HG02763 (cell line): ENCODE measurements around the gene TCF12.
"Not testable (repeated sequence)": the region's sequence is repeated elsewhere in the genome, so short reads cannot be mapped to it uniquely, and the experiment has no call there.

ENCODE experiments used
- ATAC-seq: cut with Tn5 transposase; IDR thresholded peaks from one replicate; pipeline ENCODE4 v1.9.1; 2021; ENCODE audit warnings: mild to moderate bottlenecking, moderate library complexity; ENCODE audit not compliant: unreplicated experiment

Gene TCF12

DNA sequence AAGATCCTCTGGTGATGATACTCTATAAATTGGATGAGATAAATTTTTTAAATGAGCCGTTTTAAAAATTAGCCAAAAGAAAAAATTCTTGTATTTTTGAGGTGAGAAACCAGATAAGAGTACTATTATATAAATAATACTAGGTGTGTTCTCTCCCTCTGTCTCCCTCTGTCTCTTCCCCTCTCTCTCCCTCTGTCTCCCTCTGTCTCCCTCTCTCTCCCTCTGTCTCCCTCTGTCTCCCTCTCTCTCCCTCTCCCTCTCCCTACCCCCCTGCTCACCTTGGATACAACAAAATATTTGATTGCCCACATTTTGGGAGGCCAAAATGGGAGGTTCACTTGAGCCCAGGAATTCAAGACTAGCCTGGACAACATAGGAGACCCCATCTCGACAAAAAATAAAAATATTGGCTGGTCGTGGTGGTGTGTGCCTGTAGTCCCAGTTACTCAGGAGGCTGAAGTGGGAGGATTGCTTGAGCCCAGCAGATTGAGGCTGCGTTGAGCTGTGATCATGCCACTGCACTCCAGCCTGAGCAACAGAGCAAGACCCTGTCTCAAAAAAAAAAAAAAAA is 168.5 kb downstream of the TCF12 start:
- no peak for ATAC-seq

DNA sequence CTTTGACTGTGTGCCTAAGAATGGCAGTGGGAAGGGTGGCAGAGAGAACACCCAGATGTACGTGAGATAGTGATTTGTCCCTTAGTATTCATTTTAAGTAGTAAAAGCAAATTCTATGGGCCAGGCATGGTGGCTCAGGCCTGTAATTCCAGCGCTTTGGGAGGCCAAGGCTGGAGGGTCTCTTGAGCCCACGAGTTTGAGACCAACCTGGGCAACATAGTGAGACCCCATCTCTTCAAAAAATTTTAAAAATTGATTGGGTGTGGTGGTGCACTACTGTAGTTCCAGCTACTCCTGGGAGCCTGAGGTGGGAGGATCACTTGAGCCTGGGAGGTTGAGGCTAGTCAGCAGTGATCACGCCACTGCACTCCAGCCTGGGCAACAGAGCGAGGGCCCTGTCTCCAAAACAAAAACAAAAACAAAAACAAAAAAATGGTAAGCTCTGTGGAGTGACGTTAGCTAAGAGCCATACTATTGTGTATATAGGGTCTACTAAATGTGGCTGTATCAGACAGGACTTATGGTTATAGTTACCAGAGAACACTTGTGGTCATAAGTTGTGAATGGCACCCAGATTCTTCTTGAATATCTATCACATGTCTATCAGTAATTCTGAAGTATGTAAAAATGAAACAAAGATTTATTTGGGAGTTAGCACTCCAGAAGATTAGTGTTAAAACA is 171.5 kb downstream of the TCF12 start:
- no peak for ATAC-seq

DNA sequence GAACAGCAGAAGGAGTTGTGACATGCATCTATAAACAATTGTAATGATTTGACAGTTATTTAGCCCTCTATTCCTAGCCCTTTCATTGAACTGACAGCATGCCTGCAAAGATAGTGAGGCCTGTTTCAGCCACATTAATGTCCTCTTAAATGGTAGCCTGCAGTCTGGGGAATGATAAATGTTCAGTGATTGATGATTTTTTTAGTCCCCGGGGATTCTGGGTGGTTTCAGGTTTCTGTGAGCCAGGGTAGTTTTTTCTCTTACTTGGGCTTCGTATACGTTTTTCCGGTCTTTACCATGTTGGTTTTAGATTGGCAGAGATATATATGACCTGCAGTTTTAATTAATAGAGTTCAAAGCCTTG is 172.0 kb downstream of the TCF12 start:
- ATAC-seq: no peak

DNA sequence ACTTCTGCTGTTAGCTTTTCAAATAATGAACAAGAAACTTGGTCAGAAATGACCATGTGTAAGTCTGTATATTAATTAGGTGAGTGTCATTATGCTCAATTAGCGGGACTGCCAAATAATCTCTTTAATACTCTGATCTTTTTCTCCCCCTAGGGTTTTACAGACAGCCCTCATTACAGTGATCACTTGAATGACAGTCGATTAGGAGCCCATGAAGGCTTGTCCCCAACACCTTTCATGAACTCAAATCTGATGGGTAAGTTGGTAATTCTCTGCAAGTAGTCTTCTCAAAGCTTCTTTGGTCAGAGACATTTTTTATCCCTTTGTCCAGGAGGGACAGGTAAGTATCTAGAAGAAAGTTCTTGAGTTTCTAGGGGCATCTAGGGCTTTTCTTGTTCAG is 173.2 kb downstream of the TCF12 start:
- no peak for ATAC-seq

DNA sequence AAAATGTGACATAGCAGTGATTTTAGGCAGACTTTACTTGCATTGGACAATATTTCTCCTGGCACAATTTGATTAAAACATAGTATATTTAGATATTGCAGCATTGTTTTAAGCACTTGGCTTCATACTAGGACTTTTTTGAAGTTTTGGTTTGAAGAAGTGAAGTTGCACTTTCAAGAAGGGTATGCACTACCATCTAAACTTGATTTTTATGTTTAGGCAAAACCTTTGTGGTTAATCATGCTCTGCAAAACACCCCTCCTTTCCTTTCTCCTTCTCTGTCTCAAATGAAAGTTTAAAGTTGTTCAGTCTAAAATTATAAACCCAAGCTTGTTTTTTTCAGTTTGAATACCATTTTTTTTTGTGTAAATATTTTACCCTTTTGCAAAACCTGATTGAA is 173.8 kb downstream of the TCF12 start:
- ATAC-seq: no peak

DNA sequence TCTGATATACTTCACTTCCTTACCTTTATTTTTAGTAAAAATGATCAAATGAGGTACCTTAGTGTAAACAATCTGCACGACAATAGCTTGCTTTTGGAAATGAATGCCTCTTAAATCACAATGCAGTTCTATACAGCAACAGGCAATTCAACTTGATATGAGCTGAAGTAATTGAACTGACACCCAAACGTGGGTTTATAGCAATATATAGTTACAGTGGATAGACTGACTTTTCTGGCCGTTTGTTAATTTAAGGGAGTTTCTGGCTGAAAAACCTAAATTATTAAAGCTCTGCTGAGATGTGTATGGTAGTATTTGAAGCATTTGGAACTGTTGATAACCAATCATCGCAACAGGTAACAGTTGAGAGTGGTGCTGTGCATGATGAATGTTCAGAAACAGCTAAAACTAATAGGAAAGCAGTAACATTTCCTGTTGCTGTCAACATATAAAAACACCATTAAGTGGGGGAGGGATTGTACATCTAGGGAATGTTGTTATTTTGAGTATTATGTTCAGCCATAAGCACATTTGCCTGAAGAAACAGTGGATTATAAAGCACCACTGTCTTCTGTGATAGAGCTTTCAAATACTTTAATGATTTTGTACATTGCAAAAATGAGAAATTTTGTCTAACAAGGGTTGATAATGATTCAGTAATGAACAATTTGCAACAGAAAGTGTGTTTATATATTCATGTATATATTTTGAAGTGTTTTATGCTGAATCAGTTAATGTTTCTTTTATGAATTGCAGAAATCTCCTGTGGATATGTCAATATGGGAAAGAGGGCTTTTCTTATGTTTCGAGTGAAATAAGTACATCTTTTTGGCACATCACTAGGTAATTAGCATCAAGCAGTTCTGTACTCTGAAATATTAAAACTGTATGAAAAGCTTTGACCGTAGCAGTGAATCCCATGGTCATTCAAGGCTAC is 176.1 kb downstream of the TCF12 start:
- ATAC-seq: no peak

DNA sequence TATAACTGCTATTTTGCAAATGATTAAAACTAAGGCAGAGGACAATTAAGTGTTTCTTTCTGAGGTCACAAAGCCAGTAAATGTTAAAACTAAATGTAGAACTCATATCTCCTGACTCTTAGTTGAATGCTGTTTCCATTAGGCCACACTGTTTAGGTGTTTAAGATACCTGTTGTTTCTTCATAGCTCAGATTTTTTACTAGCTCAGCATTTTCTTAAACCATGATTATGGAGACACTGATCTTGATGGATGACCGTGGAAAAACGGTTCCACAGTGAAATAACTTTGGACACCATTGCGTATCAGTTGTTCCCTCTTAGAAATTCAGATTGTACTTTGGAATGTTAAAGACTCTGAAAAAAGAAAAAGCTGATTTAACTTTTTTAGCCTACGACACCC is 177.5 kb downstream of the TCF12 start:
- no peak for ATAC-seq

DNA sequence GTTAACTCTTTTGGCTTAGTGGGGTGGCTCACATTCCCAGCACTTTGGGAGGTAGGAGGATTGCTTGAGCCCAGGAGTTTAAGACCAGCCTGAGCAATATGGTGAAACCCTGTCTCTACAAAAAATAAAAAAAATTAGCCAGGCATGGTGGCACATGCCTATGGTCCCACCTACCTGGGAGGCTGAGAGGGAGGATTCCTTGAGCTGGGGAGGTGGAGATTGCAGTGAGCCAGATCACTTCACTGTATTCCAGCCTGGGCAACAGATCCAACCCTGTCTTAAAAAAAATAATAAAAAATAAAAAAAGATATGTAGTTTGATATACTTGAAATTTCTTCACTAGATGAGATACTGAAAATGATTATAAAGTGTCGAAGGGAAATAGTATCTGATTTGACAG is 178.8 kb downstream of the TCF12 start:
- ATAC-seq: no peak

DNA sequence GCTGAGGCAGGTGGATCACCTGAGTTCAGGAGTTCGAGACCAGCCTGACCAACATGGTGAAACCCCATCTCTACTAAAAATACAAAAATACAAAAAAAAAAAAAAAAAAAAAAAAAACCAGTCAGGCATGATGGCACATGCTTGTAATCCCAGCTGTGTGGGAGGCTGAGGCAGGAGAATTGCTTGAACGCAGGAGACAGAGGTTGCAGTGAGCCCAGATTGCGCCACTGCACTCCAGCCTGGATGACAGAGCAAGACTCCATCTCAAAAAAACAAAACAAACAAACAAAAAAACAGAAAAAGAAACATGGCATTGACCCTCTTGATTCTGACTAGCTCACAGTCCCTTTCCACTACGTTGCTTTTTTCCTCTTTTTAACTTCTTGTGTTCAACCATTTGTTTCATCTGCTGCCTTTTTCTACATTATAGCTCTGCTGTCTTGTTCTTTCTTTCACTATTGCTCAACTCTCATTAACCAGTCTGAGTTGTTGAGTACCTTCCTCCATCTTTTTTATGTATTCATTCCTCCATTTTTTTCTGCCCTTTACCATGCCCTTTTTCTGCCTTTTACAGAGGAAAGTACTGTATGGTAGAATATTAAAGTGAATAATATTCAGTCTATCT is 179.6 kb downstream of the TCF12 start:
- not testable (repeated sequence) for ATAC-seq

DNA sequence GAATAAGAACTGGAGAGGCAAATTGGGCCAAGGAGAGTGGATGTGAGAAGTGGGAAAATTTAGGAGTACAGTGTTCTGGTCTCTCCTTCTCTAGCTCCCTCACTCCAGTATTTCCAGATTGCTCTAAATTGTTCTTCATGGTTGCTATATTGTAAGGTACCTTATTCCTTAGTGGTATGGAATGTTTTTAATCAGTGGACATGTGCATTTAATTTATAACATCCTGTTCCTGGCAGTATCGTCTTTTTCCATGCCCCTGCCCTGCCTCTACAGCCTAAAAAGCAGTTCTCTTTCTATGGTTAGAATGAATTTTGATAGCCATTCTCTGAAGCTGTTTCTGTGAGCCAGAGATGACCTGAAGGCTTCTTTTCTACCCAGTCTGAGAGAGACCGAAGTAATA is 180.5 kb downstream of the TCF12 start:
- no peak for ATAC-seq

DNA sequence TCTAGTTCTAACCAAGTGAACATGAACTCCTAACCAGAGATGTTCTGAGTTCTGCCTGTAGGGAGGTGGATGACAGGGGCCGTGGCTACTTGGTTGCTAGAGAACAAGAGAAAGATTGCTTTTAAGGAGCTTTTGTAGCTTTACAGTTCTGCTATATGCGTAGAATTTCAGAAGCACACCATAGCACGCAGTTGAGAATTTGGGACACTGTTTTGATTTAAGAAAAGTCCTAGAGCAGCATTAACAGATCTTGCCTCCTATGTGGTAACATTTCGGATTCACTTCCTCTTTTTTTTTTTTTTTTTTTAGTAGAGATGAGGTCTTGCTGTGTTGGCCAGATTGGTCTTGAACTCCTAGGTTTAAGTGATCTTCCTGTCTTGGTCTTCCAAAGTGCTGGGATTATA is 181.7 kb downstream of the TCF12 start:
- no peak for ATAC-seq

DNA sequence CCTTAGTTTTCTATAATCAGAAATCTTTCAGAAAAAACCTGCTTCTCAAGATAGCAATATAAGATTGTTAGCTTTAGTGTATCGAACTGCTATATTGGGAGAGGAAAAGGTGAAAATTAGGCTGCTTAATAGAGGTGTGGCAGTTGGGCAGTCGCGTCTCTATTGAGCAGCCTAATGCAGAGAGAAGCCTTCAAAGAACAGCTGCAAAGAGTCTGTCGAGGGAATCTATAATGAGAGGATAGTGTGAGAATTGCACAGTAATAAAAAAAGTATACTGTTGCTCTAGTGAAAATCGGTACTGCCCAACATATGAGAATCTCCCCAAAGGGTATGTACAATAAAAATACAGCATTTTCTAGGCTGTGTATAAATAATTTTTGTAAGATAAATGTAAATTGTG is 184.4 kb downstream of the TCF12 start:
- no peak for ATAC-seq

DNA sequence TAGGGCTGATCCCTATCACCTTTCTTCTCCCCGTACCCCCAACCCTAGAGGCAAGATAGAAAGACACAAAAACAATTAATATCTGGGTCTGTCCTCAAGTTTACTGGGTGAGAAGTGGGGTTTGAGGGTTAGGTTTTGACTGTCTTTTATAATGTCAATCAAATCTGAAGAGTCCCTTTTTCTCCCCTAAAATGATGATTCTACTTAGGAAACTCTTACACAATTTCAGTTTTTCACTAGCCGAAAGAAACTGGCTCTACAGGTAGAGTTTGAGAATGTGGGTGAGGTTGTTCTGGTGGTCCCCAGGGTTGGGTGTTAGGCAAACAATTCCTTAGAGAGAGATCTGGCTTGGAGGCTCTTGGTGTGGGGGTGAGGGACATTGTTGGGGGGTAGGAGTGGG is 189.9 kb downstream of the TCF12 start:
- ATAC-seq: no peak

DNA sequence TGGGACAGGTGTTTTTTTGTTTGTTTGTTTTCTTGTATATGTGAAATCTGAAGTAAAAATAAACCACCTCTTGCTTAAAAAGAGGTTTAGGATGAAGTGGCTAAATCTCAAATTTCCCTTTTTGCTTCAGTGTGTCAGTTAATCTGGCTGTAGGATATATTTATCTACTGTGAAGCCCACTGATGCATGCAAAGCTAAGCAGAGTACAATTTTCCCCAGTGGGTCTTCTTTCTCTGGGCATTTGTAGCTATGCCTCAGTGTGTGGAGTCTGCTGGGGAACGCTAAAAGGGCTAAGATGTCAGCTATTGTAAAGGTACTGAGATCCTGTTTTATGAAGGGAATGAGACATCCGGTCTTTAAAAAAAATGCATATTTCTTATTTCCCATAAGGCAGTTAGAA is 190.6 kb downstream of the TCF12 start:
- no peak for ATAC-seq

DNA sequence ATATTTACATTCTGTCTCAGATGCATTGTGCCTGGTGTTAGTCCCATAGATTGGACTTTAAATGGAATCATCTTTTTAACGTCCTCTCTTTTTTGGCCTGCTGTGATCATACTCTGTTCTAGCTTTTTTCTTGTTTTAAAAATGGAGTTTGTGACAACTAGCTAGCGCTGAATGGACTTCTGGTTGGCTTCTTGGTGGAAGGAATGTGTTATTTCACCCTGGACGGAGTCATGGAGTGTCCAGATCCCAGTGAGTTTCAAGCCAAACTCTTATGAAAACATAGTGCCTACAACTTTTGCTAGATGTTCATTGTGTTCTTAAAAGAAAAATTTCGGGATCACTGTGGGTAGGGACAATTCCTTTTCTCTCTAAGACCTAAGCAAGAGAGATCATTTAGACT is 192.6 kb downstream of the TCF12 start:
- ATAC-seq: no peak

DNA sequence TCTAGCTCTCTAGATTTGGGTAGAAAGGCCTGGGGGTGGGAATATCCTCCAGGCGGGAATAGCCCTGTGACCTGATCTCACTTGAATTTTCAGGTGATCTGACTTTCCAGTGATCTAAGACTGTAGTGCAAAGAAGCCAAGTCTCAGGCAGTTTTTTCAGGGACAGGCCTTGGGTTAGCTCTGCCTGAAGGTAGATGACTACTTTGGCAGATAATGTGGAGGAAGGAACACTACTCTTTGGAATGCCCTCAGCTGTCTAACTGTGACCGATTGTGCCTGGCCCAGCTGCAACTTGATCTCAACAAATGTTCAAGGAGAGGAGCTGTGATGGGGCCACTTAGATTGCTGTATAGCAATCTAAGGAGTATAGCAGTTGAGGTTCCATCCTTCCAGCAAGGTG is 193.7 kb downstream of the TCF12 start:
- ATAC-seq: no peak

DNA sequence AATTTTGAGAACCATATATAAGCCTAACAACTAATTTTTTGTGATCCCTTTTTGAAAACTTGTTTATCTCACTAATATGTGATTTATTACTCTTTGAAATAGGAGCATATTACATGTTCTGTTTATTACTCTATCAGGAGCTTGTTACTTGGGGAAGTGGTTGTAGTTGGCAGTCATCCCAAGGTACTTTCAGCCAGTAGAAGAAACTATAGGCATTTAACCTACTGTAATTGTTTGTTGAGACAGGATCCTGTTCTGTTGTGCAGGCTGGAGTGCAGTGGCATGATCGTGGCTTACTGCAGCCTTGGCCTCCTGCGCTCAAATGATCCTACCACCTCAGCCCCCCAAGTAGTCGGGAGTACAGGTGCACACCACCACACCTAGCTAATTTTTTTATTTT is 195.6 kb downstream of the TCF12 start:
- ATAC-seq: no peak

DNA sequence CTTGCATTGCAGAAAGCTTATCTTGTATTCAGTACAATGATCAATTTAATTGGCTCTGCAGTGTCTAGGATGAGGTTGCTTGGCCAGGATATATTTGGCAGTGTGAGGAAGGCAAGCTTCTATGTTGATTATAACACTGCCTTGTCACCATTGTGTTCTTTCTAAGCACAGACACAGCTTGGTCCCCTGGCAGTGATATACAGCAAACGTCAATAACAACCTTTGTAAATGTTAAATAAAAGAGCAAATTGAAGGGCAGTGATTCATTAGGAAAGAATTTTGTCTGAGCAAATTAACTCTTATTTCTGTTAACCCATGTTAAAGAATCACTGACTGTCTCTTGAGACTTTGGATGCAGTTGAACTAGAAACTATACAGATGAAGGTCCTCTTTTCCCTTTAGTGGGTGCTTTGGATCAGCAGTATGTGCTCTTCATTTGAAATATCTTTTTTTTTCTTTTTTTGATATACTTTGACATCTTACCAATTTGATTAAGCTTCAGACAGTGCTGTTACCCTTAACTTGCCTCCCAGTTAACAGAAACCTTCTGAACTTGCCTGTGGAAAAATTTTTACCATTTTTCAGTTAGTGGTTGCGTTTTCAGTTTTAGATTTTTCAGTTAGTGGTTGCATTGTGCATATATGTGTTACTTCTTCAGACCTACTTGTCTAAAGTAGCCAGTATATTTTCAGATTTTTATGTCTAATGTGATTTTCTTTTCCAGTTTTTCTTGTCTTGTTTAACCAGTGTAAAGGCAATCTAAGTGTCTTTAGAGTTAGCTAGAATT is 199.8 kb downstream of the TCF12 start:
- no peak for ATAC-seq

DNA sequence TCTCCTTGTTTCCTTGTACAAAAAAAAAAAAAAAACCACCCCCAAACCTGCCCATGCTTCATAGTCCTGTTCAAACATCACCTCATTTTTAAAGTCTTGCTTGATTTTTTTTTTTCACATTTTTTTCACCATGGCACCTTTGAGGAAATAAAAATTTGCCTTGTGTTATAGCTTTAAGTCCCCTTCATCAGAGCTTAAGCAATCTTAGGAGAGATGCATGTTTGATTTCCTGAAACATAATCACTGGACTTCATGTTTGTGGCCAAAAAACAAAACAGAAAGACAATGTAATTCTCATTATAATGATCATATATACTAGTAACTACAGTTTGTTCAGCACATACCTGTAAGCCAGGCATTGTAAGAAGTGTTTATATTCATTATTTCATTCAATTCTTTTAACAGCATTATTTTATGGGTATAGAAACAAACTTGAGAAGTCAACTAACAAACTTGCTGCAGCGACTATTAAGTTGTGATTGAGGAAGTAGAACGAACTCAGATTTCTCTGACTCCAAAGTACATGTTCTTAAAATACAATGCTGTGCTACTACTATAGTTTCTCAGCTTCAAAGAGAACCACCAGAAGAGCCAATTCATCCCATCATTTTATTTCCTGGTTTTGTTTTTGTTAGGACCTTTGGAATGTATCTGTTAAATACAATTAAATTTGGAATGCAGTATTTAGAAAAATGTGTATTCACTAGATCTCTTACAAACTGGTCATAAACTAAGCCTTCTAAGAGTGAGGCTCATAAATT is 203.8 kb downstream of the TCF12 start:
- no peak for ATAC-seq

DNA sequence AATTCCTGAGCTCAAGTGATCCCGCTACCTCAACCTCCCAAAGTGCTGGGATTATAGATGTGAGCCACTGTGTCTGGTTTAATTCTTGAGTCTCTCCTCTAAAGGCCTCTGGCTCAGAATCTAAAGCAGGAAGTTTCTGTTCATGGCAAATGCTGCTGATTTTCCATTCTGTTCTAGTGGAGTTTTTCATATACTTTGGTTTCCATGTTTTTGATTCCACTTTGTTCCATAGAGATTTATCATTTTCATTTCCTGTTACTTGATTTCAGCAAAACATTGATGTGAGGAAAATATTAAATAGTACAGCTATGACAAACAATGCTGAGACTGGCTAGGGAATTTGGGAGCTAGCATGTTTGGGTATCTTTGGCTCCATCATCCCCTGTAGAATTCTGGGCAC is 205.6 kb downstream of the TCF12 start:
- no peak for ATAC-seq
